Suprapubic skin (tissue), 4 donors: ENCODE data around the gene HHAT. TPM values are rescaled to one million over a fixed set of nuclear protein-coding genes. Genes with fewer than 3 reads are reported as not detected.

Experiments
- DNase-seq, 2 donors: peaks; one replicate each; pipeline ENCODE4 v3.0.0-alpha.2; 2019; ENCODE audit warnings: low spot score in 2 of 2
- H3K27ac ChIP-seq: fragments of 200-600 bp; sonication (generic); one replicate; pipeline ENCODE4 v1.5.1; 2019
- H3K27me3 ChIP-seq: fragments of 200-600 bp; sonication (generic); one replicate; pipeline ENCODE4 v1.5.1; 2019
- H3K36me3 ChIP-seq: fragments of 200-600 bp; sonication (generic); one replicate; pipeline ENCODE4 v1.5.1; 2019
- H3K4me1 ChIP-seq: fragments of 200-600 bp; sonication (generic); one replicate; pipeline ENCODE4 v1.5.1; 2019
- H3K4me3 ChIP-seq: fragments of 200-600 bp; sonication (generic); one replicate; pipeline ENCODE4 v1.5.1; 2019; ENCODE audit warnings: mild to moderate bottlenecking
- H3K9me3 ChIP-seq: fragments of 200-600 bp; sonication (generic); one replicate; pipeline ENCODE4 v1.5.1; 2019
- EP300 ChIP-seq: sonication (generic); formaldehyde crosslinking; IDR thresholded peaks from one replicate; pipeline ENCODE4 v1.6.1; 2017; ENCODE audit warnings: antibody characterized with exemption
- POLR2A ChIP-seq, 2 donors: fragments of 450-650 bp; IDR thresholded peaks; one replicate each; pipeline ENCODE4 v1.6.1; 2017; ENCODE audit warnings: antibody characterized with exemption in 2 of 2, mild to moderate bottlenecking in 2 of 2, moderate library complexity in 2 of 2
- POLR2AphosphoS5 ChIP-seq, 3 donors: sonication (generic); formaldehyde crosslinking; IDR thresholded peaks; one replicate each; pipeline ENCODE4 v1.6.1; 2017; ENCODE audit warnings: antibody characterized with exemption in 3 of 3
- WGBS: methylation state at CpG from one replicate; pipeline ENCODE4 v1.1.5; 2018; 5-methylcytosine and 5-hydroxymethylcytosine counted together
- total RNA-seq, 4 donors: library from RNA; depleted of rRNA; stranded (reverse); fragments of >200 nt; gene quantifications; one replicate each; pipeline ENCODE4 v1.1.0, GENCODE V29; 2016
- TF ChIP-seq, protein P1 (sequence below), 2 donors: fragments of 200-600 bp in 1 of 2; fragments of 450-650 bp in 1 of 2; sonication (generic) in 1 of 2; IDR thresholded peaks; one replicate each; pipeline ENCODE4 v1.5.1; 2016 to 2019; ENCODE audit warnings: antibody characterized with exemption in 2 of 2, mild to moderate bottlenecking in 1 of 2, moderate library complexity in 1 of 2

Gene HHAT
- total RNA-seq, 4 donors from 2014 or later = 4.1 to 20.0 (median 9.3) TPM

GRCh38 chr1:210697185-210697584 lies 368.5 kb downstream of the HHAT start:
- no peak for DNase-seq
- no peaks in the 10 kb centered on the region for H3K9me3 ChIP-seq
- H3K27ac ChIP-seq = no peak overlapping the region
- 100% methylated on average over 2 of the region's 3 CpGs for WGBS
- H3K27me3 ChIP-seq = no peaks in the 10 kb centered on the region
- TF ChIP-seq, protein P1, sequence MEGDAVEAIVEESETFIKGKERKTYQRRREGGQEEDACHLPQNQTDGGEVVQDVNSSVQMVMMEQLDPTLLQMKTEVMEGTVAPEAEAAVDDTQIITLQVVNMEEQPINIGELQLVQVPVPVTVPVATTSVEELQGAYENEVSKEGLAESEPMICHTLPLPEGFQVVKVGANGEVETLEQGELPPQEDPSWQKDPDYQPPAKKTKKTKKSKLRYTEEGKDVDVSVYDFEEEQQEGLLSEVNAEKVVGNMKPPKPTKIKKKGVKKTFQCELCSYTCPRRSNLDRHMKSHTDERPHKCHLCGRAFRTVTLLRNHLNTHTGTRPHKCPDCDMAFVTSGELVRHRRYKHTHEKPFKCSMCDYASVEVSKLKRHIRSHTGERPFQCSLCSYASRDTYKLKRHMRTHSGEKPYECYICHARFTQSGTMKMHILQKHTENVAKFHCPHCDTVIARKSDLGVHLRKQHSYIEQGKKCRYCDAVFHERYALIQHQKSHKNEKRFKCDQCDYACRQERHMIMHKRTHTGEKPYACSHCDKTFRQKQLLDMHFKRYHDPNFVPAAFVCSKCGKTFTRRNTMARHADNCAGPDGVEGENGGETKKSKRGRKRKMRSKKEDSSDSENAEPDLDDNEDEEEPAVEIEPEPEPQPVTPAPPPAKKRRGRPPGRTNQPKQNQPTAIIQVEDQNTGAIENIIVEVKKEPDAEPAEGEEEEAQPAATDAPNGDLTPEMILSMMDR (IDR thresholded peaks at IDR 0.05) = no peak
- TF ChIP-seq POLR2AphosphoS5 (IDR thresholded peaks at IDR 0.05) = no peak
- TF ChIP-seq EP300 = no peak
- no peak for TF ChIP-seq POLR2A (IDR thresholded peaks at IDR 0.05)
- no peaks in the 10 kb centered on the region for H3K36me3 ChIP-seq
- H3K4me1 ChIP-seq = no peaks in the 10 kb centered on the region
- H3K4me3 ChIP-seq = no peak overlapping the region

GRCh38 chr1:210698661-210699060 lies 370.0 kb downstream of the HHAT start:
- no peaks in the 10 kb centered on the region for H3K9me3 ChIP-seq
- no peaks in the 10 kb centered on the region for H3K27me3 ChIP-seq
- 94% methylated on average over 5 of the region's 5 CpGs for WGBS
- TF ChIP-seq, protein P1 (IDR thresholded peaks at IDR 0.05) = no peak
- no peak for TF ChIP-seq EP300
- TF ChIP-seq POLR2A (IDR thresholded peaks at IDR 0.05) = no peak
- TF ChIP-seq POLR2AphosphoS5 (IDR thresholded peaks at IDR 0.05) = no peak
- H3K4me3 ChIP-seq = no peak overlapping the region
- no peaks in the 10 kb centered on the region for H3K4me1 ChIP-seq
- DNase-seq = no peak
- H3K36me3 ChIP-seq = no peaks in the 10 kb centered on the region
- no peak overlapping the region for H3K27ac ChIP-seq

DNA sequence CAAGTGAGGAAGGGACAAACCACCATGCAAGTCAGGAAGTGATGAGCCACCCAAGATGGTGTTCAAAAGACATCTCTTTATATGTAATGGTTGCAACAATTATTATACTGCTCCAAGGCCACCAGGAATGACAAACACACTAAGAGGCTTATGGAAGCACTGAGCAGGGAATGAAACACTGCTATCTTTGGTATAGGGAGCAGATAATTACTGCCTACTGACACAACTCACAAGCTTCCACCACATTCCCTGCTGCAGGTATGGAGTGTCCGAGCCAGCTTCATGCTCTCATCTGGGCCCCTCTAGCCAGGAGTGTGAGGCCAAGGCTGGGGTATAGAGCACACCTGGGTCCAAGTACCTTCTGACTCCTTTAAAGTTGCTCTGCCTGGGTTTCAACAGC lies 371.4 kb downstream of the HHAT start:
- TF ChIP-seq POLR2A (IDR thresholded peaks at IDR 0.05) (no peak), POLR2AphosphoS5 (IDR thresholded peaks at IDR 0.05) (no peak), EP300 (no peak)
- TF ChIP-seq, protein P1 (IDR thresholded peaks at IDR 0.05) = no peak
- H3K4me3 ChIP-seq = no peak overlapping the region
- no peak for DNase-seq
- no peaks in the 10 kb centered on the region for H3K9me3 ChIP-seq
- no peaks in the 10 kb centered on the region for H3K4me1 ChIP-seq
- 73% methylated on average over 1 of the region's 1 CpG for WGBS
- H3K27me3 ChIP-seq = no peaks in the 10 kb centered on the region
- no peaks in the 10 kb centered on the region for H3K36me3 ChIP-seq
- H3K27ac ChIP-seq = no peak overlapping the region

GRCh38 chr1:210700511-210700910 lies 371.8 kb downstream of the HHAT start:
- Histone ChIP-seq H3K27ac (no peak overlapping the region), H3K9me3 (no peaks in the 10 kb centered on the region), H3K4me1 (no peaks in the 10 kb centered on the region), H3K27me3 (no peaks in the 10 kb centered on the region), H3K4me3 (no peak overlapping the region), H3K36me3 (no peaks in the 10 kb centered on the region)
- no peak for DNase-seq
- TF ChIP-seq EP300 = no peak
- TF ChIP-seq, protein P1 (IDR thresholded peaks at IDR 0.05) = no peak
- no peak for TF ChIP-seq POLR2A (IDR thresholded peaks at IDR 0.05)
- TF ChIP-seq POLR2AphosphoS5 (IDR thresholded peaks at IDR 0.05) = no peak
- 38% methylated on average over 2 of the region's 2 CpGs for WGBS

DNA sequence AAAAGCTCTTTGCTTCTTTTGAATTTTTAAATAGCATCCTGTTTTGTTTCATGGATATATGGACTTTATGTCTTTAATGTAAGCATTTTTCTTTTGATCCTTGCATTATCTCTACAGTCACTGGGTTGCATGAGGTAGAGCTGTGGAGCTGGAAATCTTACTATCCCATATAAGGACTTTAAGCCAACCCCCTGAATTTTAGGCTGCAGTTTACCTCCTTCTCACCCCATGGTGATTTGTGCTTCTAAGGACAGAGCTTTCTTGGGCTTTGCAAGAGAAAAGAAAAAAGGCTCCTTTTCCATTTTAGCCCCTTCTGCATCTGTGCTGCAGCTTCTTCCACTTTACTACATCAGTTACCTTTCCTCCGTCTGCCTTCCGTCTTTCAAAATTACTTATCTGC lies 373.8 kb downstream of the HHAT start:
- Histone ChIP-seq H3K4me1 (no peaks in the 10 kb centered on the region), H3K27ac (no peak overlapping the region), H3K9me3 (no peaks in the 10 kb centered on the region), H3K4me3 (no peak overlapping the region), H3K27me3 (no peaks in the 10 kb centered on the region), H3K36me3 (no peaks in the 10 kb centered on the region)
- TF ChIP-seq EP300 = no peak
- TF ChIP-seq, protein P1 (IDR thresholded peaks at IDR 0.05) = no peak
- TF ChIP-seq POLR2AphosphoS5 (IDR thresholded peaks at IDR 0.05) = no peak
- TF ChIP-seq POLR2A (IDR thresholded peaks at IDR 0.05) = no peak
- DNase-seq = no peak
- WGBS = 93% methylated on average over 2 of the region's 2 CpGs
